Skin of body (tissue), 2 donors: ENCODE data around the gene PCP4. TPM values are rescaled to one million over a fixed set of nuclear protein-coding genes. Genes with fewer than 3 reads are reported as not detected.

Experiments used
- DNase-seq: peaks from one replicate; lab custom pipeline; 2025; lab: John Stamatoyannopoulos, UW
- total RNA-seq: library from RNA; depleted of rRNA; stranded (reverse); fragments of >200 nt; gene quantifications from one replicate; pipeline ENCODE4 v1.2.3, GENCODE V29; 2014

The PCP4 gene
- total RNA-seq, 1 donor from 2014 or later, result not detected

DNA sequence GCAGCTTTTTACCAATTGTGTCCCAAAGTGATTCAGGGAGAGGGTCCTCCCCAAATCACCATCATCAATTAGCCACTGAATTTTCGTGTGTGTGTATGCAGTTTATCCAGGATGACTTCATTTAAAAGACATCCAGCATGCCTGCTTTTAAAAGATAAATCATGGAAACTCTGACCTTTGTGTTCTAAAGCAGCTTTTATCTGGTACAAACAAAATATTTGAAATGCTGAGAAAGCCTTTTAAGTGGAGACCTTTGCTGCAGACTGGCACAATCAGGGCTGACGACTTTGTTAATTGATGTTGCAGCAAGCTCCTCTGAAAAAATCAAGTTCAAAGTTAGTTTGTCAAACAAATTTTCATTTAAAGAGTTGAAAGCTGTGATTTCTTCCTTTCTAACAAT is 104.7 kb downstream of the PCP4 start:
- DNase-seq, result no peak

DNA sequence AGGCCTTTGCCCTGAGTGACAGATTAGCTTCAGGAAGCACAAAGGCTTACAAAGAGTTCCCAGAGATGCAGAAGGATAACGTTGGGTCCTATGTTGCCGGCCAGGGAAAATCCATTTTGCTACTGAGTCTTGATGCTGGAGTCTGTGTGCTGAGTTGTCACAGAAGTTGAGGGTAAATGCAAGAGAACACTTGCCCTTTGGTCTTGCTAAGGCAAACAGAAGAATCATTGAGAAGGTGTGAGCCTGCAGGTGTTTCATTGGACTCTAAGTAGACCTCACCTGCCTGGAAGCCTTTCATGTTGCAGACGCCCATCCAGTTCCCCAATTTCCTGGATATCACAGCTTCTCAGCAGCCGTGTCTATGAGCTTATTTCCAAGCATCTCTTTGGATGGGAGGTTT is 105.2 kb downstream of the PCP4 start:
- no peak for DNase-seq

DNA sequence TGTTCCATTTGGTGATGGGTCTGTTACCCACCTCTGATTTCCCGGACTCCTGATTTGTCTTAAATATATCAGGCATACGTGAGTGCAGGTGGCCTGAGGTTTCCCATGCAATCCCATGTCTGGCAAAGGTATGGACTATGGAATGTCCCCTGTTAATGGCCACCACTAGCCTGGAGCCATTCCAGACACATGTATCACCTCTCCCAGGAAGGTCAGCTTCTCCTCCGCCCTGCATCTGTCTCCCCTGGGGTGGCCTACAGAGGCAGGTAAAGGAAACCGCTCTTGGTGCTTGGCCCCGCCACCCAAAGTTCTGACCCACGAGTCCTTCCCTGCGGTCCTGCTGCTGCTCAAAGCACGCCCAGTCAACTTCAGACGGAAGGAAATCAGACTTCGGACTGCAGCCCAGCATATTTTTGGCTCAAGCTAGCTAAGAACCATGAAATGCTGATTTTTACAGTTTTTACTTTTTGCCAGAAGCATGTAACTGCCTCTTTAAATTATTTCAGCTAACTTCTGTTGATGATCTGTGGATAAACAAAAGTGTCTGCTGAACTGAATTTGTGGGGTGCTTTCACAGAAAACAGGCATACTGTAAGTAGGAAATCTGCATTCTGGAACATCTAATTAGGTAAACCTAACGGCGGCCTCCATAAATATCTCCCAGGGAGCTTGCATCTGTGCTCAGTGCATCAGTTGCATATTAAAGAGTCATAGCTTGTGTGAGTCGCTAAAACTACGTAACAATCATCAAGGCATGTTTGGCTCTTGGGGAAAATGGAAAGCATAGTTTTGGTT is 105.9 kb downstream of the PCP4 start:
- no peak for DNase-seq

DNA sequence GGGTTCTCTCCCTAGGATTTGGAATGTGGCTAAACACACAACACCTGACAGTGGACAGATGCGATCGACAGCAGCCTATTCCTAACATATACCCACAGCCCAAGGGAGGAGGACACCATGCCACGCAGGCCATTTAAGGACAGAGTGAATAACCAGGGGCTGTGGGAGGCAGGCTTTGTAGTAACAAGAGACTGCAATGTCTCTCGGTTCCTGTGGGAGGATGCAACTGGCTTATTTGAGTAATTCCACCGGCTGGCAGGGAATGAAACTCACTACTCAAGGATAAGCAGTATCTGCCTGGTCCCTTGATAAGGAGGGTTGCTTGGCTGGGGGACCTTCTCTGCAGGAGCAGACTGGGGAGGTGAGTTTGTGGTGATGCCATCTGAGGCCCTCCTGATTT is 109.6 kb downstream of the PCP4 start:
- no peak for DNase-seq

Other genes with a start within 250 kb of the PCP4 start
- not detected for gene IGSF5, start 122.3 kb upstream of the PCP4 start, total RNA-seq